Measurements from ENCODE around the gene MDP1. TPM values are rescaled to one million over a fixed set of nuclear protein-coding genes. Genes with fewer than 3 reads are reported as not detected.

The MDP1 gene
- total RNA-seq, 2 donors from 2014 or later, result 11.8 to 13.8 TPM

DNA sequence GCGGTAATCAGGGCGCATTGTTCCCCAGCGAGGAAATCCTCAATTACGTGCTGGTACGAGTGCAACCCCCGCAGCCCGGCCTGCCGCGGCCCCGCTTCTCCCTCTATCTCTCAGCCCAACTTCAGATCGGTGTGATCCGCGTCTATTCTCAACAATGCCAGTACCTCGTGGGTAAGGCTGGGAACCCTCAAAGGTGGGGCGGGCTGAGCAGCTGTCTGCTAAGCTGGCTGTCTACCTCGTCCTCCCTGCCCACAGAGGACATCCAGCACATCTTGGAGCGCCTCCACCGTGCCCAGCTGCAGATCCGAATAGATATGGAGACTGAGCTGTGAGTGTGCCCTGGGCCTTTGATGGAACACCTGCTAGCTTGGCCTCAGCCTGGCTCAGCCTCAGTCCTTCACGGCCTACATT is 43.0 kb downstream of the MDP1 start:
- intact Hi-C loops (cut with DNase I, micrococcal nuclease), result no loop called here
- ATAC-seq, result no peak
- no peak for DNase-seq

DNA sequence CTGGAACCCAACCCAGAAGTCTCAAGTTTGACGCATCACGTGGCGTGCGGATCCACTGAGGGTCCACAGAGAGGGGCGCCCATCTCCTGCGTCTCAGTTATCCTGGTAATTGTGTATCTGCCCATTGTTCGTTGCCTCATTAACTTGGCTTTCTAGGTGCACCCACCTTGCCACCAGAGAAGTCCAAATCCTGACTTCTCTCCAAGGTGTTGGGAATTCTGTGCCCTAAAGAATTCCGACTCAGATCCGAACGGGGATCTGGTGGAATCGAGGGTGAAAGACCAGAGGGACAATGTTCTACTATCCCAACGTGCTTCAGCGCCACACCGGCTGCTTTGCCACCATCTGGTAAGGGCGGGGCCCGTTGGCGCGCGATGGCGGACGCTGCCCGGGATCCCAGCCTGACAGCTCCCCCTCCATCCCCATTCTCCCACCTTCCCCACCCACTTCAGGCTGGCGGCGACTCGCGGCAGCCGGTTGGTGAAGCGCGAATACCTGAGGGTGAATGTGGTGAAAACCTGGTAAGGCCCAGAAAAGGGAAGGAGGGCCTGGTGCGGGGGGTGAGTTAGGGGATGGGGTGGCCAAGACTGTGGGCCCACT is 43.5 kb downstream of the MDP1 start:
- intact Hi-C loops (cut with DNase I, micrococcal nuclease), result no loop called here
- no peak for ATAC-seq
- no peak for DNase-seq

DNA sequence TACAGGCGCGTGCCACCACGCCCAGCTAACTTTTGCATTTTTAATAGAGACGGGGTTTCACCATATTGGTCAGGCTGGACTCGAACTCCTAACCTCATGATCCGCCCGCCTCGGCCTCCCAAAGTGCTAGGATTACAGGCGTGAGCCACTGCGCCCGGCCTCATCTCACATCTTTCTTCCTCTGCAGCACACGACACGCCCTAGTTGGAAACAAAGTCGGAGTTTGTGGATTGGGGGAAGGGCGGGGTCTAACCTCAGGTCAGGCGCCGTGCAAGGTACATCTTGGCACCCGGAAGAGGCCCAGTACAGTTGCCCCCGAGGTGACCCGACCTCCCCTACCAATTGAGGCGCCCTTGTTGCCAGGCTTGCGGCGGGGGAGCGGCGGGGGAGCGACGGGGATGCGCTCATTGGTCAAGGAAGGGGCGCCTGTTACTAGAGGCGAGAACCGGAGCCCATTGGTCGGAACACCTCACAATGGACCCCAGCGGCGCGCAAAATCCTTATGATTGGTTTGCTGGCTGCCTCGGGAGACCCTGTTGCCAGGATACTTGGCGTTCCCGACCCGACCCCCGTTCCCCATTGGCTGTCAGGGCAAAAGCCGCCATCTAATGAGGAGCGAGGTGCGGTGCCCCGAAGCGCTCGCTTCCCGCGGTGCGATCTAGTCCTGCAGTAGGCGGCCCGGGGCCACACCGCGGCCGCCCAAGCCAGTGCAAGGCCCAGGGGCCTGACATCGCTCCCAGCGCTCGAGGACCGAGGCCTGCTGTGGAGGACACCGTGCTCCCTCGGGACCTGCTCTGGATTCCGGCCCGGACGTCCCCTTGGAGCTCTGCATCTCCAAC is 44.2 kb downstream of the MDP1 start, which contains the start of gene REC8:
TSS of gene REC8 (plus strand) at position 659 of the 839 bp plus-strand sequence. CDS start 473 bp downstream, outside the sequence.
- intact Hi-C loops (cut with DNase I, micrococcal nuclease), result no loop called here
- ATAC-seq (peak; percentile 42), DNase-seq (peak; percentile 58 to 75)

DNA sequence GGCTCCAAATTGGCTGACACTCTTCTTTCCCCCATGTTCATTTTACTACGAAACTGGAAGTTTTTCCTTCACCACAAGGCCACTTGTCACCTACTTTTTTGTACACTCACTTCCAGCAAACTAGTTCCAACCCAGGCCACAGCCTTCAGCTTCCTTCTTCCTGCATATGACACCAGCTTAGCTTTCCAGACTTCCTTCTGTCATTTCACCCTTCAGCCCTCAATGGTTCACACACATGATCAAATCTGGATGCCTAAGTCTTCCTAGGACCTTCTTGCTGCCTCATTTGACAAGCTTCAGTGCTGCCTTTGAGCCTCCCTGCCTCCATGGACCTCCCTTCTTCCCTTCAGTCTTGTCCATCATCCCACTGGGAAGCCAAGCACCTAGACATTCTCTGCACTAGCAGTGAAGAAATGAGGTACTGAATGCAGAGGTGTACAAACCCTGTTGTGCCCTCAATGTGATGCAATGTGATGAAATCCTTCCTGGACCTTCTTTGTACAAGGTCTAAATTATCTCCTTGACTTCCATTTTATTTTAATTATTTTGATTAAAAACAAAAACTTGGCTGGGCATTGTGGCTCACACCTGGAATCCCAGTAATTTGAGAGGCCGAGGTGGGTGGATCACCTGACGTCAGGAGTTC is 48.3 kb downstream of the MDP1 start:
- intact Hi-C loops (cut with DNase I, micrococcal nuclease), result no loop called here
- ATAC-seq, result no peak
- DNase-seq, result no peak

DNA sequence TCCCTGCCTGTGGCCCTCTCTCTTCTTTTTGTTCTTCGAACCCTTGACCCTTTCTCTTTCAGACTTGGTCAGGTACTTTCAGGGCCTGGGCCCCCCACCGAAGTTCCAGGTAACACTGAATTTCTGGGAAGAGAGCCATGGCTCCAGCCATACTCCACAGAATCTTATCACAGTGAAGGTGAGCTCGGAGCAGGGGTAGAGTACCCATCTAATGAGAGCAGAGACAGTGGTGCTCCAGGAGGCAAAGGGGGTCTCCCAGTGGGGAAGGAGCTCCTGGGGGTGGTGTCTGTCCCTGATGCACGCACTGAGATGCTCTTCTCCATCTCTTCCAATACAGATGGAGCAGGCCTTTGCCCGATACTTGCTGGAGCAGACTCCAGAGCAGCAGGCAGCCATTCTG is 50.1 kb downstream of the MDP1 start:
- intact Hi-C loops (cut with DNase I, micrococcal nuclease), result no loop called here
- no peak for DNase-seq
- no peak for ATAC-seq

DNA sequence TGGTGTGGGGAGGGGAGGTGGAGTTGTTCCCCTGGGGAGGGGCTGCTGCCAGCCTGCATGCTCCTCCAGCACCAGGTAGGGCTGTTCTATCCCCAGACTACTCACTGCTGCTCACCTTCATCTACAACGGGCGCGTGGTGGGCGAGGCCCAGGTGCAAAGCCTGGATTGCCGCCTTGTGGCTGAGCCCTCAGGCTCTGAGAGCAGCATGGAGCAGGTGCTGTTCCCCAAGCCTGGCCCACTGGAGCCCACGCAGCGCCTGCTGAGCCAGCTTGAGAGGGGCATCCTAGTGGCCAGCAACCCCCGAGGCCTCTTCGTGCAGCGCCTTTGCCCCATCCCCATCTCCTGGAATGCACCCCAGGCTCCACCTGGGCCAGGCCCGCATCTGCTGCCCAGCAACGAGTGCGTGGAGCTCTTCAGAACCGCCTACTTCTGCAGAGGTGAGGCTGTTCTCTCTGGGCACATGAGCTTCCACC is 51.3 kb downstream of the MDP1 start:
- intact Hi-C loops (cut with DNase I, micrococcal nuclease), result no loop called here
- no peak for ATAC-seq
- DNase-seq, result no peak

Other genes starting within 250 kb of the MDP1 start
- gene DHRS4L2, start 227.1 kb downstream of the MDP1 start, total RNA-seq, result 10 to 100 TPM; 31.8 to 43.2 TPM
- gene CARMIL3, start 164.1 kb downstream of the MDP1 start, total RNA-seq, result 1 to 10 TPM; 1.1 to 3.4 TPM
- under 1 TPM; 0.28 to 0.31 TPM for gene CPNE6, start 144.5 kb downstream of the MDP1 start, total RNA-seq
- 100 to 1,000 TPM; 150 to 223 TPM for gene PCK2, start 121.8 kb downstream of the MDP1 start, total RNA-seq
- gene DCAF11, start 101.3 kb downstream of the MDP1 start, total RNA-seq, result 100 to 1,000 TPM; 101 to 107 TPM
- 1 to 10 TPM; 1.2 to 1.5 TPM for gene NRL, start 101.1 kb downstream of the MDP1 start, total RNA-seq
- gene FITM1, start 85.4 kb downstream of the MDP1 start, total RNA-seq, result 1 to 10 TPM; 1.0 TPM
- gene PSME1, start 79.9 kb downstream of the MDP1 start, total RNA-seq, result 100 to 1,000 TPM; 196 to 249 TPM
- 10 to 100 TPM; 13.9 to 25.7 TPM for gene EMC9, start 74.5 kb downstream of the MDP1 start, total RNA-seq
- gene PSME2, start 69.5 kb downstream of the MDP1 start, total RNA-seq, result 100 to 1,000 TPM; 140 to 240 TPM
- gene RNF31, start 68.6 kb downstream of the MDP1 start, total RNA-seq, result 10 to 100 TPM; 49.1 to 50.3 TPM
- 100 to 1,000 TPM in 1 of 2 donors, 10 to 100 TPM in 1; 53.7 to 105 TPM for gene IRF9, start 54.8 kb downstream of the MDP1 start, total RNA-seq
- gene REC8, start 44.0 kb downstream of the MDP1 start, total RNA-seq, result 10 to 100 TPM in 1 of 2 donors, 1 to 10 TPM in 1; 6.9 to 21.0 TPM
- gene IPO4, start 27.2 kb downstream of the MDP1 start, total RNA-seq, result 10 to 100 TPM; 17.3 to 26.3 TPM
- gene TM9SF1, start 20.6 kb downstream of the MDP1 start, total RNA-seq, result 10 to 100 TPM; 49.2 to 52.7 TPM
- under 1 TPM in 1 of 2 donors, not detected in 1; 0.47 TPM for gene TSSK4, start 10.4 kb downstream of the MDP1 start, total RNA-seq
- gene CHMP4A, start 2.6 kb downstream of the MDP1 start, total RNA-seq, result 10 to 100 TPM; 43.5 to 48.0 TPM
- 100 to 1,000 TPM; 110 to 135 TPM for gene NEDD8, start 16.3 kb upstream of the MDP1 start, total RNA-seq
- gene GMPR2, start 16.9 kb upstream of the MDP1 start, total RNA-seq, result 10 to 100 TPM; 62.4 to 64.8 TPM
- gene TINF2, start 26.6 kb upstream of the MDP1 start, total RNA-seq, result 10 to 100 TPM; 56.6 to 64.0 TPM
- 1 to 10 TPM; 2.3 to 2.9 TPM for gene TGM1, start 47.1 kb upstream of the MDP1 start, total RNA-seq
- 10 to 100 TPM; 35.0 to 41.8 TPM for gene RABGGTA, start 55.5 kb upstream of the MDP1 start, total RNA-seq
- 10 to 100 TPM; 64.2 to 76.6 TPM for gene DHRS1, start 83.7 kb upstream of the MDP1 start, total RNA-seq
- gene NOP9, start 83.8 kb upstream of the MDP1 start, total RNA-seq, result 10 to 100 TPM; 24.4 to 26.0 TPM
- 10 to 100 TPM; 10.7 to 16.6 TPM for gene CIDEB, start 91.9 kb upstream of the MDP1 start, total RNA-seq
- gene LTB4R2, start 94.1 kb upstream of the MDP1 start, total RNA-seq, result 1 to 10 TPM; 2.9 to 4.2 TPM
- 1 to 10 TPM; 2.9 to 4.3 TPM for gene LTB4R, start 95.4 kb upstream of the MDP1 start, total RNA-seq
- gene ADCY4, start 119.0 kb upstream of the MDP1 start, total RNA-seq, result 10 to 100 TPM; 10.1 to 16.4 TPM
- gene RIPK3, start 123.9 kb upstream of the MDP1 start, total RNA-seq, result 10 to 100 TPM; 56.6 to 67.9 TPM
- gene NFATC4, start 152.1 kb upstream of the MDP1 start, total RNA-seq, result 10 to 100 TPM; 12.8 to 17.4 TPM
- 10 to 100 TPM; 11.7 to 13.2 TPM for gene NYNRIN, start 182.9 kb upstream of the MDP1 start, total RNA-seq
- 1 to 10 TPM; 2.0 to 2.5 TPM for gene CBLN3, start 213.6 kb upstream of the MDP1 start, total RNA-seq
- 10 to 100 TPM; 70.8 to 97.3 TPM for gene KHNYN, start 213.9 kb upstream of the MDP1 start, total RNA-seq
- 10 to 100 TPM; 34.4 to 40.8 TPM for gene SDR39U1, start 226.7 kb upstream of the MDP1 start, total RNA-seq

Measured in left colon (tissue), 2 donors.